Astrocyte (in vitro differentiated cells and primary cell): ENCODE measurements around the gene CFAP157. TPM values are rescaled to one million over a fixed set of nuclear protein-coding genes. Genes with fewer than 3 reads are reported as not detected.

Experiments
- DNase-seq: peaks from one replicate; pipeline ENCODE4 v3.0.0-alpha.2; 2010; ENCODE audit warnings: low read depth
- FAIRE-seq: peaks from 2 replicates; lab custom pipeline; 2011; peaks lifted over from hg19 to GRCh38; lab: Jason Lieb, UNC
- H2AFZ ChIP-seq: 2 replicates; pipeline ENCODE4 v1.6.0; 2012; ENCODE audit warnings: low read depth, low read length, inconsistent platforms
- H3K27ac ChIP-seq: 2 replicates; pipeline ENCODE4 v1.5.1; 2011; ENCODE audit warnings: low read depth, low read length, inconsistent platforms
- H3K27me3 ChIP-seq: 2 replicates; pipeline ENCODE4 v1.6.0; 2011; ENCODE audit warnings: low read length, inconsistent platforms; ENCODE audit not compliant: insufficient read depth
- H3K36me3 ChIP-seq: 2 replicates; pipeline ENCODE4 v1.5.1; 2011; ENCODE audit warnings: low read length, inconsistent platforms; ENCODE audit not compliant: insufficient read depth
- H3K4me1 ChIP-seq: 2 replicates; pipeline ENCODE4 v1.5.1; 2011; ENCODE audit warnings: low read length, inconsistent platforms; ENCODE audit not compliant: insufficient read depth
- H3K4me2 ChIP-seq: 2 replicates; pipeline ENCODE4 v1.6.0; 2012; ENCODE audit warnings: low read length, inconsistent platforms
- H3K4me3 ChIP-seq: 2 replicates; pipeline ENCODE4 v1.5.1; 2011; ENCODE audit warnings: low read depth, mild to moderate bottlenecking, low read length, inconsistent platforms; ENCODE audit not compliant: insufficient read depth
- H3K79me2 ChIP-seq: 2 replicates; pipeline ENCODE4 v1.6.0; 2012; ENCODE audit warnings: mild to moderate bottlenecking, low read length, inconsistent platforms; ENCODE audit not compliant: insufficient read depth
- H3K9ac ChIP-seq: 2 replicates; pipeline ENCODE4 v1.6.0; 2012; ENCODE audit warnings: mild to moderate bottlenecking, low read length, inconsistent platforms
- H3K9me3 ChIP-seq: 2 replicates; pipeline ENCODE4 v1.5.1; 2012; ENCODE audit warnings: low read depth, mild to moderate bottlenecking, low read length, inconsistent platforms; ENCODE audit not compliant: insufficient read depth
- H4K20me1 ChIP-seq: 2 replicates; pipeline ENCODE4 v1.6.0; 2012; ENCODE audit warnings: low read length, inconsistent platforms; ENCODE audit not compliant: insufficient read depth
- H3K27ac Mint-ChIP-seq: one replicate; pipeline ENCODE4 v1.8.0; 2021; ENCODE audit warnings: mild to moderate bottlenecking, mixed read lengths; ENCODE audit not compliant: unreplicated experiment
- H3K27me3 Mint-ChIP-seq: one replicate; pipeline ENCODE4 v1.8.0; 2021; ENCODE audit warnings: low read depth, mixed read lengths; ENCODE audit not compliant: unreplicated experiment
- H3K36me3 Mint-ChIP-seq: one replicate; pipeline ENCODE4 v1.8.0; 2021; ENCODE audit warnings: low read depth, mixed read lengths; ENCODE audit not compliant: unreplicated experiment
- H3K4me1 Mint-ChIP-seq: one replicate; pipeline ENCODE4 v1.8.0; 2021; ENCODE audit warnings: low read depth, mixed read lengths; ENCODE audit not compliant: unreplicated experiment
- H3K4me3 Mint-ChIP-seq: one replicate; pipeline ENCODE4 v1.8.0; 2021; ENCODE audit warnings: mild to moderate bottlenecking, moderate library complexity, mixed read lengths; ENCODE audit not compliant: unreplicated experiment
- H3K9me3 Mint-ChIP-seq: one replicate; pipeline ENCODE4 v1.8.0; 2021; ENCODE audit warnings: mild to moderate bottlenecking, mixed read lengths; ENCODE audit not compliant: unreplicated experiment
- CTCF ChIP-seq: IDR thresholded peaks from 2 replicates; pipeline ENCODE4 v1.5.1; 2011; ENCODE audit warnings: low read depth, mild to moderate bottlenecking, inconsistent platforms, low read length, moderate library complexity; ENCODE audit not compliant: insufficient read depth
- EZH2 ChIP-seq: IDR thresholded peaks from 2 replicates; pipeline ENCODE4 v1.6.1; 2012; ENCODE audit warnings: mild to moderate bottlenecking, low read length, inconsistent platforms; ENCODE audit not compliant: insufficient read depth
- total RNA-seq: library from RNA; stranded (reverse); gene quantifications from 2 replicates; pipeline ENCODE4 v1.2.1, GENCODE V29; 2021

CFAP157 gene
- total RNA-seq, 1 donor from 2014 or later: 0.09 TPM

- Histone ChIP-seq H3K4me1 (peaks cover 10% of the 10 kb centered on the region), H3K27ac (no peak overlapping the region), H3K4me2 (peak overlapping the region; percentile 80), H3K9me3 (no peaks in the 10 kb centered on the region), H3K79me2 (no peaks in the 10 kb centered on the region), H3K4me3 (peak overlapping the region; percentile 36), H2AFZ (peak overlapping the region; percentile 58), H3K36me3 (no peaks in the 10 kb centered on the region), H3K9ac (no peak overlapping the region), H3K27me3 (no peaks in the 10 kb centered on the region), H4K20me1 (no peaks in the 10 kb centered on the region)
- DNase-seq: peak; percentile 71
- no peaks in the 10 kb centered on the region for H3K9me3 Mint-ChIP-seq
- H3K27me3 Mint-ChIP-seq: peaks cover 8% of the 10 kb centered on the region
- peak overlapping the region; percentile 79 for H3K4me3 Mint-ChIP-seq
- H3K4me1 Mint-ChIP-seq: peaks cover 3% of the 10 kb centered on the region
- no peaks in the 10 kb centered on the region for H3K36me3 Mint-ChIP-seq
- peak overlapping the region; percentile 44 for H3K27ac Mint-ChIP-seq
- TF ChIP-seq CTCF: no peak
- no peak for TF ChIP-seq EZH2
- FAIRE-seq: no peak
Observed at GRCh38 chr9:127742435-127743088, 35.8 kb downstream of the CFAP157 start.

GRCh38 chr9:127744398-127745110 lies 37.8 kb downstream of the CFAP157 start:
- no peaks in the 10 kb centered on the region for H3K27me3 ChIP-seq
- no peaks in the 10 kb centered on the region for H3K9me3 ChIP-seq
- FAIRE-seq (no peak), DNase-seq (no peak)
- H3K27ac ChIP-seq: no peak overlapping the region
- H3K36me3 ChIP-seq: no peaks in the 10 kb centered on the region
- Mint-ChIP-seq H3K9me3 (no peaks in the 10 kb centered on the region), H3K27ac (no peak overlapping the region), H3K27me3 (peaks cover 6% of the 10 kb centered on the region), H3K4me3 (no peak overlapping the region), H3K36me3 (peaks cover 2% of the 10 kb centered on the region), H3K4me1 (peaks cover 3% of the 10 kb centered on the region)
- H3K9ac ChIP-seq: no peak overlapping the region
- H3K4me1 ChIP-seq: peaks cover 10% of the 10 kb centered on the region
- no peak overlapping the region for H2AFZ ChIP-seq
- H4K20me1 ChIP-seq: no peaks in the 10 kb centered on the region
- no peaks in the 10 kb centered on the region for H3K79me2 ChIP-seq
- H3K4me3 ChIP-seq: no peak overlapping the region
- TF ChIP-seq CTCF: no peak
- H3K4me2 ChIP-seq: no peak overlapping the region
